WTC11 (cell line): ENCODE results near the gene SND1. TPM values are rescaled to one million over a fixed set of nuclear protein-coding genes. Genes with fewer than 3 reads are reported as not detected.

Experiments used
- ATAC-seq: fragments of 200-7000 bp; cut with Tn5 transposase; 2 replicates; pipeline ENCODE4 v1.10.0; 2021; ENCODE audit warnings: mild to moderate bottlenecking, moderate library complexity
- CTCF ChIA-PET: fragments of 300-600 bp; sonication (Branson Sonifier 250); formaldehyde crosslinking; loops from one replicate; lab custom pipeline; 2021; ENCODE audit warnings: antibody characterized with exemption; lab: Charles Lee
- POLR2A ChIA-PET: fragments of 350-600 bp; sonication (Branson Sonifier 250); formaldehyde crosslinking; loops from one replicate; lab custom pipeline; 2021; ENCODE audit warnings: antibody characterized with exemption; lab: Charles Lee
- DNase-seq: peaks from one replicate; pipeline ENCODE4 v3.0.0; 2021; ENCODE audit warnings: low spot score
- H3K27ac Mint-ChIP-seq: 2 replicates; pipeline ENCODE4 v1.8.0; 2021; ENCODE audit warnings: mixed read lengths
- H3K27me3 Mint-ChIP-seq: 2 replicates; pipeline ENCODE4 v1.8.0; 2021; ENCODE audit warnings: low read depth, mild to moderate bottlenecking, moderate library complexity, mixed read lengths
- H3K36me3 Mint-ChIP-seq: 2 replicates; pipeline ENCODE4 v1.8.0; 2021; ENCODE audit warnings: mixed read lengths
- H3K4me1 Mint-ChIP-seq: 2 replicates; pipeline ENCODE4 v1.8.0; 2022; ENCODE audit warnings: mixed read lengths
- H3K4me3 Mint-ChIP-seq: 2 replicates; pipeline ENCODE4 v1.8.0; 2021; ENCODE audit warnings: mild to moderate bottlenecking, moderate library complexity, mixed read lengths
- H3K9me3 Mint-ChIP-seq: 2 replicates; pipeline ENCODE4 v1.8.0; 2021; ENCODE audit warnings: mixed read lengths
- ATF2 ChIP-seq: sonication (generic); formaldehyde crosslinking; IDR thresholded peaks from 2 replicates; pipeline ENCODE4 v1.8.1; 2022; ENCODE audit warnings: low read depth, missing genetic modification reagents, borderline replicate concordance
- ATF3 ChIP-seq: sonication (generic); formaldehyde crosslinking; conservative IDR thresholded peaks from 2 replicates; pipeline ENCODE4 v1.8.1; 2022; ENCODE audit warnings: mild to moderate bottlenecking, missing genetic modification reagents
- CREM ChIP-seq: sonication (generic); formaldehyde crosslinking; IDR thresholded peaks from 2 replicates; pipeline ENCODE4 v1.8.1; 2022; ENCODE audit warnings: mild to moderate bottlenecking, missing genetic modification reagents, moderate library complexity
- FOXP1 ChIP-seq: sonication (generic); formaldehyde crosslinking; IDR thresholded peaks from 2 replicates; pipeline ENCODE4 v1.8.0; 2022; ENCODE audit warnings: missing genetic modification reagents, mild to moderate bottlenecking, moderate library complexity, borderline replicate concordance
- GABPB1 ChIP-seq: sonication (generic); formaldehyde crosslinking; IDR thresholded peaks from 2 replicates; pipeline ENCODE4 v1.8.1; 2023; ENCODE audit warnings: mild to moderate bottlenecking, missing genetic modification reagents
- JAZF1 ChIP-seq: fragments of 250-450 bp; sonication (Bioruptor Pico); IDR thresholded peaks from 2 replicates; pipeline ENCODE4 v1.9.0; 2021; ENCODE audit warnings: moderate library complexity, mild to moderate bottlenecking, inconsistent platforms
- KAT7 ChIP-seq: sonication (generic); formaldehyde crosslinking; IDR thresholded peaks from 2 replicates; pipeline ENCODE4 v1.8.1; 2023; ENCODE audit warnings: missing genetic modification reagents, mild to moderate bottlenecking, borderline replicate concordance
- MAX ChIP-seq: sonication (generic); formaldehyde crosslinking; IDR thresholded peaks from 2 replicates; pipeline ENCODE4 v1.8.0; 2022; ENCODE audit warnings: mild to moderate bottlenecking, missing genetic modification reagents
- NR2C2 ChIP-seq: sonication (generic); formaldehyde crosslinking; IDR thresholded peaks from 2 replicates; pipeline ENCODE4 v1.8.0; 2022; ENCODE audit warnings: mild to moderate bottlenecking, missing genetic modification reagents
- PRRX2 ChIP-seq: fragments of 250-450 bp; sonication (Bioruptor Pico); IDR thresholded peaks from 2 replicates; pipeline ENCODE4 v1.8.0; 2021; ENCODE audit warnings: mild to moderate bottlenecking
- SOX15 ChIP-seq: fragments of 250-450 bp; sonication (Bioruptor Pico); IDR thresholded peaks from 2 replicates; pipeline ENCODE4 v1.9.0; 2021; ENCODE audit warnings: mild to moderate bottlenecking
- TEAD1 ChIP-seq: sonication (generic); formaldehyde crosslinking; IDR thresholded peaks from 2 replicates; pipeline ENCODE4 v1.8.0; 2022; ENCODE audit warnings: mild to moderate bottlenecking, missing genetic modification reagents
- ZBTB21 ChIP-seq: sonication (generic); formaldehyde crosslinking; IDR thresholded peaks from 2 replicates; pipeline ENCODE4 v1.8.1; 2023; ENCODE audit warnings: mild to moderate bottlenecking, missing genetic modification reagents, borderline replicate concordance
- ZNF138 ChIP-seq: sonication (generic); formaldehyde crosslinking; conservative IDR thresholded peaks from 2 replicates; pipeline ENCODE4 v1.8.1; 2022; ENCODE audit warnings: mild to moderate bottlenecking, moderate library complexity, missing genetic modification reagents
- ZNF423 ChIP-seq: fragments of 250-450 bp; sonication (Bioruptor Pico); IDR thresholded peaks from 2 replicates; pipeline ENCODE4 v2.1.2; 2022; ENCODE audit warnings: mild to moderate bottlenecking, moderate library complexity
- total RNA-seq: library from RNA; stranded (reverse); gene quantifications from 3 replicates; pipeline ENCODE4 v1.2.3, GENCODE V29; 2021
- TF ChIP-seq, protein P1 (sequence below): fragments of 250-450 bp; sonication (Bioruptor Pico); IDR thresholded peaks from 2 replicates; pipeline ENCODE4 v1.9.0; 2021; ENCODE audit warnings: moderate library complexity, mild to moderate bottlenecking, inconsistent platforms, borderline replicate concordance
- TF ChIP-seq, protein P2 (sequence below): sonication (generic); formaldehyde crosslinking; IDR thresholded peaks from 2 replicates; pipeline ENCODE4 v1.8.1; 2022; ENCODE audit warnings: mild to moderate bottlenecking, moderate library complexity, missing genetic modification reagents
- TF ChIP-seq, protein P3 (sequence below): sonication (generic); formaldehyde crosslinking; IDR thresholded peaks from 2 replicates; pipeline ENCODE4 v1.8.0; 2022; ENCODE audit warnings: mild to moderate bottlenecking, missing genetic modification reagents
- TF ChIP-seq, protein P4 (sequence below): sonication (generic); formaldehyde crosslinking; IDR thresholded peaks from 2 replicates; pipeline ENCODE4 v1.8.1; 2022; ENCODE audit warnings: missing genetic modification reagents, borderline replicate concordance

Gene SND1
- total RNA-seq, 1 experiment from 2014 or later = 261 TPM

DNA sequence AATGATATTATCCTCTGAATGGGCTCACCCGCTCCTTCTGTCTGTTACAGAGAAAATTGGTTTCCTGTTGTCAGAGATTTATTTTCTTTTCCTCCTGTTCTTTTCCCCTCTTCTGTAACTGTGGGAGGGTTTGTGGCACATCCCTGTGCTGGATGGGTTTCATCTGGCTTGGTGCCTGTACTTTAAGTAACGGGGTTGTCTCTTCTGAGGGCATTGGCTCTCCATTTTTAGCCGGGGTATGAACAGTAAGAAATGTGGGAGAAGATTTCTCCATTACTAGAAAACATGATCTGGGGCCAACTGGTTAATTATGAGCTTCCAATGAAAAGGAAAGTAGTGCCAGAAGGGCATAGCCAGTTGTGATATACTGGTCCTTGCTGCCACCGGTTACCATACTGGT lies 142.6 kb downstream of the SND1 start (continued):
- TF ChIP-seq ATF2 (no peak), ZNF423 (CRISPR knock-in tag) (no peak)
- TF ChIP-seq, all 79 proteins: peak for 0

- ATAC-seq (no peak), DNase-seq (no peak)
- ChIA-PET POLR2A (no interaction called here), CTCF (interaction anchor here (0.8 kb wide), 1 partner anchor 411 kb away, joined by 3 read pairs; no protein-coding TSS in a partner anchor)
- Mint-ChIP-seq H3K36me3 (no peaks in the 10 kb centered on the region), H3K4me3 (no peak overlapping the region), H3K27ac (no peak overlapping the region; the same call in 1 of the 2 replicates), H3K27me3 (no peaks in the 10 kb centered on the region), H3K9me3 (no peaks in the 10 kb centered on the region), H3K4me1 (peaks cover 36% of the 10 kb centered on the region)
- TF ChIP-seq, protein P1, sequence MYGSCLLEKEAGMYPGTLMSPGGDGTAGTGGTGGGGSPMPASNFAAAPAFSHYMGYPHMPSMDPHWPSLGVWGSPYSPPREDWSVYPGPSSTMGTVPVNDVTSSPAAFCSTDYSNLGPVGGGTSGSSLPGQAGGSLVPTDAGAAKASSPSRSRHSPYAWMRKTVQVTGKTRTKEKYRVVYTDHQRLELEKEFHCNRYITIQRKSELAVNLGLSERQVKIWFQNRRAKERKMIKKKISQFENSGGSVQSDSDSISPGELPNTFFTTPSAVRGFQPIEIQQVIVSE (CRISPR knock-in tag) = no peak
- TF ChIP-seq NR2C2 (CRISPR knock-in tag) = no peak
- TF ChIP-seq, protein P2, sequence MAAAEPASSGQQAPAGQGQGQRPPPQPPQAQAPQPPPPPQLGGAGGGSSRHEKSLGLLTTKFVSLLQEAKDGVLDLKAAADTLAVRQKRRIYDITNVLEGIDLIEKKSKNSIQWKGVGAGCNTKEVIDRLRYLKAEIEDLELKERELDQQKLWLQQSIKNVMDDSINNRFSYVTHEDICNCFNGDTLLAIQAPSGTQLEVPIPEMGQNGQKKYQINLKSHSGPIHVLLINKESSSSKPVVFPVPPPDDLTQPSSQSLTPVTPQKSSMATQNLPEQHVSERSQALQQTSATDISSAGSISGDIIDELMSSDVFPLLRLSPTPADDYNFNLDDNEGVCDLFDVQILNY (CRISPR knock-in tag) = no peak
- TF ChIP-seq ZNF423 (CRISPR knock-in tag) = no peak
- no peak for TF ChIP-seq TEAD1
- no peak for TF ChIP-seq FOXP1
- TF ChIP-seq, protein P3, sequence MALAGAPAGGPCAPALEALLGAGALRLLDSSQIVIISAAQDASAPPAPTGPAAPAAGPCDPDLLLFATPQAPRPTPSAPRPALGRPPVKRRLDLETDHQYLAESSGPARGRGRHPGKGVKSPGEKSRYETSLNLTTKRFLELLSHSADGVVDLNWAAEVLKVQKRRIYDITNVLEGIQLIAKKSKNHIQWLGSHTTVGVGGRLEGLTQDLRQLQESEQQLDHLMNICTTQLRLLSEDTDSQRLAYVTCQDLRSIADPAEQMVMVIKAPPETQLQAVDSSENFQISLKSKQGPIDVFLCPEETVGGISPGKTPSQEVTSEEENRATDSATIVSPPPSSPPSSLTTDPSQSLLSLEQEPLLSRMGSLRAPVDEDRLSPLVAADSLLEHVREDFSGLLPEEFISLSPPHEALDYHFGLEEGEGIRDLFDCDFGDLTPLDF (CRISPR knock-in tag) = no peak
- no peak for TF ChIP-seq MAX
- TF ChIP-seq ZNF138 (CRISPR knock-in tag) = no peak
- TF ChIP-seq PRRX2 (CRISPR knock-in tag) = no peak
- TF ChIP-seq GABPB1 (CRISPR knock-in tag) = no peak
- no peak for TF ChIP-seq CREM (CRISPR knock-in tag)
- TF ChIP-seq SOX15 (CRISPR knock-in tag) = no peak
- TF ChIP-seq ATF3 (CRISPR knock-in tag) = no peak
- TF ChIP-seq, protein P4, sequence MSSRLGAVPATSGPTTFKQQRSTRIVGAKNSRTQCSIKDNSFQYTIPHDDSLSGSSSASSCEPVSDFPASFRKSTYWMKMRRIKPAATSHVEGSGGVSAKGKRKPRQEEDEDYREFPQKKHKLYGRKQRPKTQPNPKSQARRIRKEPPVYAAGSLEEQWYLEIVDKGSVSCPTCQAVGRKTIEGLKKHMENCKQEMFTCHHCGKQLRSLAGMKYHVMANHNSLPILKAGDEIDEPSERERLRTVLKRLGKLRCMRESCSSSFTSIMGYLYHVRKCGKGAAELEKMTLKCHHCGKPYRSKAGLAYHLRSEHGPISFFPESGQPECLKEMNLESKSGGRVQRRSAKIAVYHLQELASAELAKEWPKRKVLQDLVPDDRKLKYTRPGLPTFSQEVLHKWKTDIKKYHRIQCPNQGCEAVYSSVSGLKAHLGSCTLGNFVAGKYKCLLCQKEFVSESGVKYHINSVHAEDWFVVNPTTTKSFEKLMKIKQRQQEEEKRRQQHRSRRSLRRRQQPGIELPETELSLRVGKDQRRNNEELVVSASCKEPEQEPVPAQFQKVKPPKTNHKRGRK (CRISPR knock-in tag) = no peak
- no peak for TF ChIP-seq JAZF1
- no peak for TF ChIP-seq KAT7 (CRISPR knock-in tag)
- TF ChIP-seq ZBTB21 (CRISPR knock-in tag) = no peak
These were observed 146.0 kb downstream of the SND1 start for GRCh38 chr7:127798023-127798422.
